ENCODE data around the gene OSM.
"Not testable (repeated sequence)": the region's sequence is repeated elsewhere in the genome, so short reads cannot be mapped to it uniquely, and the experiment has no call there.

Gene OSM

GRCh38 chr22:30241576-30242371 is 24.9 kb downstream of the OSM start:
- no peak for DNase-seq

GRCh38 chr22:30240541-30241417 is 25.9 kb downstream of the OSM start:
- DNase-seq, result no peak

GRCh38 chr22:30239488-30240405 is 26.9 kb downstream of the OSM start:
- DNase-seq, result no peak

- no peak for DNase-seq
Measured at GRCh38 chr22:30238661-30239487, 27.8 kb downstream of the OSM start.

GRCh38 chr22:30238136-30238535 is 28.5 kb downstream of the OSM start:
- DNase-seq, result no peak

DNA sequence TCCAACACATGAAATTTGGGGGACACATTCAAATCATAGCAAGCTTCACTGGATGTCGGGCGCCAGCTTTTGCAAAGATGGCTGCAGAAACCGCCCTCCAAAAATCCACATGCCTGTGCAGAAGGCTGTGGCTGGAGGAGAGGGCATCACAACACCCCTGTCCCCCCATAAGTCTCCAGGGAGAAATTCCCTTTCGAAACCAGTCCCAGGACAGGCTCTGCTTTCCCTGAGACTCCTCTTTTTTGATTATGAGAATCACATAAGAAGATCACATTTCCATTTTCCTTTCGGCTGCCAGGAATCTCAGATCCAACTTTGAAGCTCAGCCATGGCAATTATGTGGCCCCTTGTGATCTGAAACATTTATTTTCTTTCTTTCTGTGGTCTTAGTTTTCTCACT is 29.8 kb downstream of the OSM start:
- no peak for DNase-seq

DNA sequence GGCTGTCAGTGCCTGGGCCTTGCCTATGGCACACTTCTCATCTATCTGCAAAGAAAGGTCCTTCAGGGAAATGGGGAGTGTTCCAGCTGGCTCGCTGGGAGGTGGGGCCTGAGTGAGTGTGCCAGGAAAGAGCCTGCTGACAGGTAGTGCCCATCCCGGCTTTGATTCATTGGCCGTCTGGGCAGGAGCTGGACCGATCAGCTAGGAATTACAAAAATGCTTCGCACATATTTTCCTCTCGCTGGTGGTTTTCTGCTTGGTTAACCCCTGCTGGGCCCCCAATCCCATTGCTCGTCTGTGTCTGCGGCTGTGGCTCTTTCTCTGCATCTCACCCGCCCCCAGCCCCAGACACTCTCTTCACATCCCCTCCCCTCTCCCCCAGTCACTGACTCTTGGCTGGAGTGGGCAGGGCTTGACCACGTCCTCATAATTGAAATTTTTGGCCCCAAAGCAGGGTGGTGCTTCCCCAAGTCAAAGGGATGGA is 30.9 kb downstream of the OSM start:
- DNase-seq, result no peak

DNA sequence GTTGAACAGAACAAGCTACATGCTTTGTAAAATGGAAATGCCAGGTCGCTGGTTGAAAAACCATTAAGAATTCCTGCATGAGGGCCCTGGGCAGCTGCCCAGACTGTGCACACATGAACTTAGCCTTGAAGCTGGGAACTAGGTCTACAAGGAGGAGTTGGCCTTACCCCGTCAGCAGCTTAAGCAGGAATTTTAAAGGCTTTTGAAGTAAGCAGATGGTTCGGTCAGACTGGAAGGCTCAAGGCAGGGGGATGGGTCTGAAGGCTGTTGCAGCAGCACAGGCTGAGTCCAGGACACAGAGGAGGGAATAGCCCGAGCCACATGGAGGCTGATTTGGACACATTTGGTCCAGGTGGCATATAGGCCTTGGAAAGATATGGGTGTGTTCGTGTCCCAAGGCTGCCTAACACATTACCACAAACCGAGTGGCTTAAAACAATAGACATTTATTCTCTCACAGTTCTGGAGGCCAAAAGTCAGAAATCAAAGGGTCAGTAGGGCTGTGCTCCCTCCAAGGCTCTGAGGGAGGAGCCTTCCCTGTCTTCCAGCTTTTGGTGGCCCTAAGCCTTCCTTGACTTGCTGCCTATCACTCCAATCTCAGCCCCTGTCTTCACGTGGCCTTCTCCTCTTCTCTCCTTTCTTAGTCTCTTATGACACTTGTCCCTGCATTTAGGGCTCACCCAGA is 31.7 kb downstream of the OSM start:
- no peak for DNase-seq

GRCh38 chr22:30234325-30234724 is 32.3 kb downstream of the OSM start:
- not testable (repeated sequence) for DNase-seq

DNA sequence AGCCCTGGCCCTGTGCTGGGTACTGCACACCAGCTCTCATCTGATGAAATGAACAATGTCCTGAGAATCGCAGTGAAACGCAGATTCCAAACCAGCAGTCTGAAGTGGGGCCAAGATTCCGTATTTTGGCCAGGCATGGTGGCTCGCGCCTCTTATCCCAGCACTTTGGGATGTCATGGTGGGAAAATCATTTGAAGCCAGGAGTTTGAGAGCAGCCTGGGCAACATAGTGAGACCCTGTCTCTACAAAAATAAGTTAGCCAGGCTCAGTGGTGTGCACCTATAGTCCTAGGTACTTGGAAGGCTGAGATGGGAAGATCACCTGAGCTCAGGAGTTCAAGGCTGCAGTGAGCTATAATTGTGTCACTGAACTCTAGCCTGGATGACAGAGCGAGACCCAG is 33.1 kb downstream of the OSM start:
- DNase-seq, result no peak

GRCh38 chr22:30232716-30233218 is 33.9 kb downstream of the OSM start:
- no peak for DNase-seq

- DNase-seq, result no peak
Measured at GRCh38 chr22:30230787-30231461, 35.7 kb downstream of the OSM start.

DNA sequence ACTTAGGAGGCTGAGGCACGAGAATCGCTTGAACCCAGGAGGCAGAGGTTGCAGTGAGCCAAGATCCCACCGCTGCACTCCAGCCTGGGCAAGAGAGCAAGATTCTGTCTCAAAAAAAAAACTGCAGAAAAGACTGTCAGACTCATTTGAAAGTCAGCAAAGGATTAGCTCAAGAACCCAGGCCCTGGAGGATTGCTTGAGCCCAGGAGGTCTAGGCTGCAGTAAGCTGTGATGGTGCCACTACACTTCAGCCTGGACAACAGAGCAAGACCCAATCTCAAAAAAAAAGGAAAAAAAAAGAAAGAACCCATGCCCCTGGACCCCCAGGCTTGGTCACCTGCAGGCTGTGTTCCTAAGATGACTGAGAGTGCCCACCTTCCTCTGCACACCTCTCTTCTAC is 36.3 kb downstream of the OSM start:
- no peak for DNase-seq

GRCh38 chr22:30228509-30229359 is 37.9 kb downstream of the OSM start:
- DNase-seq, result no peak

DNA sequence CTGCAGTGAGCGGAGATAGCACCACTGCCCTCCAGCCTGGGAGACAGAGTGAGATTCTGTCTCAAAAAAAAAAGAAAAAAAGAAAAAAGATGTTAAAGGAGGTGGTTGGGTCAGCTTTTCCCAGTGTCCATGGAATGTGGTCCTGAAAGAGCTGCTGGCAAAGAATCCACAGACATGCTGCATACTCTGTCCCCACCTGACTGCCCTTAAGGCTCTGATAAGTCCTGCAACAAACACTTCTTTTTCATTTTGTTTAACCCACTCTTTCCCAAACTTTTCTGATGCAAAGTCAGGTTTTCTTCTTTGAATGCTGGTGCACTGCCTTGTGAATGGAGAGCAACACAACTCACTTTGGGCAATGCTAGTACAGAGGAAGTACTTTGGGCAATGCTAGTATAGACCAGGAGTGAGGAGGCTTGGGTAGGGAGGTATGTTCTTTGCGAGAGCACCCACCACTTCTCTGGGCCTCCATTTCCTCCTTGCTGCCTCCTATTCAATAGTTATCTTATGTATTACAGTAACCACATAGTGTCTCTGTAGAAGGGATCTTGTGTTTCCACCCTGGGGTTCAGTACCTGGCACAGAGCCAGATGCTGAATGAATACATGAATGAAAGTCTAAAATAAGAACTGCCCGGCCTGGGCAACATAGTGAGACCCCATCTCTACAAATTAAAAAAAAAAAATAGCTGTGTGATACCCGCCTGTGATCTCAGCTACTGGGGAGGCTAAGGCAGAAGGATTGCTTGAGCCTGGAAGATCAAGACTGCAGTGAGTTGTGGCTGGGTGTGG is 39.0 kb downstream of the OSM start:
- no peak for DNase-seq

GRCh38 chr22:30226192-30226832 is 40.3 kb downstream of the OSM start:
- DNase-seq, result no peak

DNA sequence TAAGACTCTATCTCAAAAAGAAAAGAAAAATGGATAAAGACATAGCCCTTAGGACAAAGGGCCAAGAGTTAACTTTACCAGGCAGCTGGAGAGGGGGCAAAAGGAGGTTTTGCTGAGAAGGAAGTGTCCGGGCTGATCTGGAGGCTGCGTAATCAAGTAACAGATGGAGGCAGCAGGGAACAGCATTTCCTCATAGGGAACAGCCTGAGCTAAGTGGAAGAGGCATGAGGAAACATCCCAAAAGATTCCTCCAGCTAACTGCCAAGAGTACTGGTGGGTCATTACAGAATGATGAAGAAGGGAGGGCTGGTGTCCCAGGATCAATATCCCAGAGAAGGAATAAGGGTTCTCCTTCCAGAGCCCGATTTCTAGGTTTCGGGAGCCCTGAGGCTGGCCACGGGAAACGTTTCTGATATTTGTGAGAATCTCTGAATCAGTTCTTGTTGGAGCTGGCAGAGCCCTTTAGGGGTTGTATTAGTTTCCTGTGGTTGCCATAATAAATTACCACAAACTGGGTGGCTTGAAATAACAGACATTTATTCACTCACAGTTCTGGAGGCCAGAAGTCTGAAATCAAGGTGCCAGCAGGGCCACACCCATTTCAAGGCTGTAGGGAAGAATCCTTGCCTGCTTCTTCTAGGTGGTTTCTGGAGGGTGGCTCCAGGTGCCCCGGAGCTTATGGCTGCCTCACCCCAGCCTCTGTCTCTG is 41.3 kb downstream of the OSM start:
- no peak for DNase-seq

Measured in NK-92 treated with Interleukin-12 subunit alpha and Interleukin-12 subunit beta, amount 100 ng/mL, for 24 hours (cell line).